Measurements from ENCODE around the gene BANF1. TPM values are rescaled to one million over a fixed set of nuclear protein-coding genes. Genes with fewer than 3 reads are reported as not detected.

Gene BANF1
- 100 to 1,000 TPM; 166 to 174 TPM for total RNA-seq

DNA sequence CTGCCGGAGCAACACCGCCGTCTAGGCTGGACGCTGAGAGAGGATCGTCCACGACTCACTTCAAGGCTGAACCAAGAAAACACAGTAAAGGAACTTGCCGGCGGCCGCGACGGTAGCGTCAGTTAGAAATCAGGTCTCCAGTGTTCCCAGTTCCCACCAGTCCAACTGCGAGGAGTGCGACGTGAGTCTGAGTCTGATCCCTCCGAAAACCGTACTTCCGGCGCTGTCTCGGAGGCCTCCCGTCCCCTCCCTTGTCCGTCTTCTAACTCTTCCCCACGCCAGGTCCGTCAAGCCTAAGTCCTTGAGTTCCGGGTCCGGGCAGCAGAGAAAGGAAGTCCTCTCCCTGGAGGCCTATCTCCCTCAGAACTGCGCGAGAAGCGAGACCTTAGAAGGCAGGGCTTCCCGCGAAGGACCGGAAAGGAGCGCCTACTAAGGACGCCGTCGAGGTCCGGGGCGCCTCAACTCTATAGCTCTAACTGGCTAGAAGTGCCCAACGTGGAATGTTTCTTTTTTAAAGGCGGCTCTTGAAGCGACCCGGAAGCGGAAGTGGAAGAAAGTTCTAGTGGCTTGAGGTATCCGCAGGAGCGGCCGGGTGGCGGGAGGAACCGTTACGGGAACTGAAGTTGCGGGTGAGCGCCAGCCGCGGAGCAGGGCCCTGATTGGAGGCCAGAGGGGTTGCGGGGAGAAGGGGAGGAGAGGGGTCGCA is at the start of gene BANF1, which contains the start of gene EIF1AD:
Gene BANF1 (plus strand): TSS at position 562 of the 706 bp plus-strand sequence. CDS start 748 bp downstream, outside the sequence.
Gene EIF1AD (minus strand): TSS at position 216 of the 706 bp plus-strand sequence. CDS start 1,768 bp downstream, outside the sequence.
- Mint-ChIP-seq H3K27me3 (ENCODE audit: low read depth) (no peaks in the 10 kb centered on the region), H3K9me3 (no peaks in the 10 kb centered on the region), H3K36me3 (ENCODE audit: insufficient read depth in 2 of 2) (peaks cover 8 to 29% of the 10 kb centered on the region in 2 donors), H3K4me3 (peak within 1 kb of the TSS; percentile 95 to 99), H3K4me1 (ENCODE audit: low read depth) (peaks cover 42% of the 10 kb centered on the region), H3K27ac (peak within 1 kb of the TSS; percentile 98)
- DNase-seq (peak; percentile 93 to 95), ATAC-seq (replicated peaks in 1 of 2) (peak; percentile 91 to 95)

- peaks cover 18% of the 10 kb centered on the region for H3K4me1 Mint-ChIP-seq (ENCODE audit: low read depth)
- no peaks in the 10 kb centered on the region for H3K27me3 Mint-ChIP-seq (ENCODE audit: low read depth)
- DNase-seq = no peak
- H3K27ac Mint-ChIP-seq = no peak overlapping the region
- no peak overlapping the region for H3K4me3 Mint-ChIP-seq
- no peaks in the 10 kb centered on the region for H3K9me3 Mint-ChIP-seq
- no peak for ATAC-seq (replicated peaks in 1 of 2)
- H3K36me3 Mint-ChIP-seq (ENCODE audit: insufficient read depth in 2 of 2) = no peaks in the 10 kb centered on the region
Observed at GRCh38 chr11:65953471-65953870, 48.8 kb upstream of the BANF1 start.

DNA sequence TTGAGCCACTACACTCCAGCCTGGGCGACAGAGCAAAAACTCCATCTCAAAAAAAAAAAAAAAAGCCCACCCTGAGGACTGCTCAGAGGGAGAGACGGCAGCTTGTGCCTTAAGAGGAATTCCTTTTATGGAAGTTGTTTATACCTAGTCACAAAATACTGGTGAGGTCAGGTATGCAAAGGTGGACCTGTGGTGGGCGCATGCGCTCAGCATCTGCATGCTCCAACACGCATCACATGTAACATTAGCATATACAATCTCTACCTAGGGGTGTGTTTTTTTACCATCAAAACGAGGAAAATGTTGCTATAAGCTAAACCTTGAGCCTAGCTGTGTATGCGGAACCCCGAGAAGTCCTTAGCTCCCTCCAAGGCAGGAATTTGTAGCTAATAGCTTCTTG is 47.5 kb upstream of the BANF1 start:
- peaks cover 18% of the 10 kb centered on the region for H3K4me1 Mint-ChIP-seq (ENCODE audit: low read depth)
- H3K4me3 Mint-ChIP-seq = no peak overlapping the region
- ATAC-seq (replicated peaks in 1 of 2) = no peak
- H3K27ac Mint-ChIP-seq = no peak overlapping the region
- DNase-seq = no peak
- no peaks in the 10 kb centered on the region for H3K36me3 Mint-ChIP-seq (ENCODE audit: insufficient read depth in 2 of 2)
- no peaks in the 10 kb centered on the region for H3K9me3 Mint-ChIP-seq
- no peaks in the 10 kb centered on the region for H3K27me3 Mint-ChIP-seq (ENCODE audit: low read depth)

- Mint-ChIP-seq H3K27ac (peak overlapping the region; percentile 58), H3K9me3 (no peaks in the 10 kb centered on the region), H3K27me3 (ENCODE audit: low read depth) (no peaks in the 10 kb centered on the region), H3K4me1 (ENCODE audit: low read depth) (peaks cover 31% of the 10 kb centered on the region), H3K36me3 (ENCODE audit: insufficient read depth in 2 of 2) (peaks cover 3 to 7% of the 10 kb centered on the region in 2 donors), H3K4me3 (no peak overlapping the region)
- ATAC-seq (replicated peaks in 1 of 2) (no peak), DNase-seq (no peak)
Observed at GRCh38 chr11:65958291-65958690, 44.0 kb upstream of the BANF1 start.

GRCh38 chr11:65958774-65959420 is 43.4 kb upstream of the BANF1 start:
- Mint-ChIP-seq H3K4me3 (no peak overlapping the region), H3K27ac (no peak overlapping the region), H3K36me3 (ENCODE audit: insufficient read depth in 2 of 2) (peaks cover 3 to 7% of the 10 kb centered on the region in 2 donors), H3K27me3 (ENCODE audit: low read depth) (no peaks in the 10 kb centered on the region), H3K9me3 (no peaks in the 10 kb centered on the region), H3K4me1 (ENCODE audit: low read depth) (peaks cover 37% of the 10 kb centered on the region)
- ATAC-seq (replicated peaks in 1 of 2) = no peak
- no peak for DNase-seq

- Mint-ChIP-seq H3K27ac (peak overlapping the region; percentile 97), H3K4me3 (peak overlapping the region; percentile 89 to 93), H3K36me3 (ENCODE audit: insufficient read depth in 2 of 2) (peaks cover 9% of the 10 kb centered on the region in 2 donors), H3K4me1 (ENCODE audit: low read depth) (peaks cover 40% of the 10 kb centered on the region), H3K9me3 (no peaks in the 10 kb centered on the region), H3K27me3 (ENCODE audit: low read depth) (no peaks in the 10 kb centered on the region)
- DNase-seq (no peak), ATAC-seq (replicated peaks in 1 of 2) (peak in 1 of 2 donors; percentile 1)
Observed at GRCh38 chr11:65960824-65961266, 41.5 kb upstream of the BANF1 start.

GRCh38 chr11:65961267-65962140 is 40.8 kb upstream of the BANF1 start, which contains the start of gene SART1:
Gene SART1, plus strand, starts transcription at chr11:65961734. Its CDS starts 47 bp downstream, at chr11:65961781.
- Mint-ChIP-seq H3K4me1 (ENCODE audit: low read depth) (peaks cover 36% of the 10 kb centered on the region), H3K27ac (peak within 1 kb of the TSS; percentile 97), H3K27me3 (ENCODE audit: low read depth) (no peaks in the 10 kb centered on the region), H3K4me3 (peak within 1 kb of the TSS; percentile 89 to 93), H3K9me3 (no peaks in the 10 kb centered on the region), H3K36me3 (ENCODE audit: insufficient read depth in 2 of 2) (peaks cover 10 to 11% of the 10 kb centered on the region in 2 donors)
- DNase-seq (peak; percentile 95 to 97), ATAC-seq (replicated peaks in 1 of 2) (peak; percentile 91 to 93)

DNA sequence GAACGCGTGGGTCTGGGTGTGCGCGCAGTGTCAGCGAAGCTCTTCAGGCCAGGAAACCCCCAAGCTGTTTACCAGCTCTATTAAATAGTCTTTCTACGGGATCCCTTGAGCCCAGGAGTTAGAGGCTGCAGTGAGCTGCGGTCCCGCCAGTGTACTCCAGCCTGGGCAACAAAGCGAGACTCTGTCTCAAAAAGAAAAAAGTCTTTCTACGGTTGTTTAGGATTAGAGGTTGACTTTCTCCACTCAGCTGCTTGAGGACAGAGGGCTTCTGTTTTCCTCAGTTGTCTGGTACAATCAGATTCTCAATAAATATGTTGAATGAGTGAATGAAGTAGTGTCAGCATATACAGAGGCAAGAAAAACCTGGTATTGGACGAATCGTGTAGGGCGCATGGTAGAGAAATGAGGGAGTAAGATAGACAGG is 40.1 kb upstream of the BANF1 start:
- peaks cover 10 to 11% of the 10 kb centered on the region in 2 donors for H3K36me3 Mint-ChIP-seq (ENCODE audit: insufficient read depth in 2 of 2)
- no peaks in the 10 kb centered on the region for H3K27me3 Mint-ChIP-seq (ENCODE audit: low read depth)
- H3K4me1 Mint-ChIP-seq (ENCODE audit: low read depth) = peaks cover 29% of the 10 kb centered on the region
- H3K27ac Mint-ChIP-seq = peak overlapping the region; percentile 82
- no peak for DNase-seq
- peak overlapping the region; percentile 86 to 93 for H3K4me3 Mint-ChIP-seq
- ATAC-seq (replicated peaks in 1 of 2) = no peak
- no peaks in the 10 kb centered on the region for H3K9me3 Mint-ChIP-seq

GRCh38 chr11:65964906-65965305 is 37.4 kb upstream of the BANF1 start:
- H3K27ac Mint-ChIP-seq = no peak overlapping the region
- H3K36me3 Mint-ChIP-seq (ENCODE audit: insufficient read depth in 2 of 2) = peaks cover 13% of the 10 kb centered on the region in 2 donors
- no peaks in the 10 kb centered on the region for H3K27me3 Mint-ChIP-seq (ENCODE audit: low read depth)
- no peaks in the 10 kb centered on the region for H3K9me3 Mint-ChIP-seq
- ATAC-seq (replicated peaks in 1 of 2) (no peak), DNase-seq (no peak)
- H3K4me3 Mint-ChIP-seq = no peak overlapping the region
- peaks cover 22% of the 10 kb centered on the region for H3K4me1 Mint-ChIP-seq (ENCODE audit: low read depth)

DNA sequence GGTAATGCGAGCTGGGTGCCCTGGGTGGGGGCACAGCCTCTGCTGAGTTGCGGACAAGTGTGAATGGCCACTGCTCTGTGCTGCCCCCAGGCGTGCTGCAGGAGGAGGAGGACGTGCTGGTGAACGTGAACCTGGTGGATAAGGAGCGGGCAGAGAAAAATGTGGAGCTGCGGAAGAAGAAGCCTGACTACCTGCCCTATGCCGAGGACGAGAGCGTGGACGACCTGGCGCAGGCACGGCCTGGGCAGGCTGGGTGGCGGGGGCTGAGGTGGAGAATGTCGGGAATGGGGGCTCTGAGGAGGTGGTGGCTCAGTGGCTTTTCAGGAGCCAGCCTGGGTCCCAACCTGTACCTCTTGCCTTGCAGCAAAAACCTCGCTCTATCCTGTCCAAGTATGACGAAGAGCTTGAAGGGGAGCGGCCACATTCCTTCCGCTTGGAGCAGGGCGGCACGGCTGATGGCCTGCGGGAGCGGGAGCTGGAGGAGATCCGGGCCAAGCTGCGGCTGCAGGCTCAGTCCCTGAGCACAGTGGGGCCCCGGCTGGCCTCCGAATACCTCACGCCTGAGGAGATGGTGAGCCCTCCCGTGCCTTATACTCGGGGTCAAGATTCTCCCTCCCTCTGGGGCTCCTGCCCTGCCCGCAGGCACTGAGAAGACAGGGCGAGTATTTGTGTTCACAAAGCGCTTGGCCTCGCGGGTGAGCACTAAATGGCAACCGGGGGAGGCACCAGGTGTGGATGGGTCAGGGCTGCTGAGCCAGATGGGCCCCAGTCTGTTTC is 36.1 kb upstream of the BANF1 start:
- H3K4me3 Mint-ChIP-seq = no peak overlapping the region
- peak overlapping the region; percentile 75 for H3K27ac Mint-ChIP-seq
- no peak for DNase-seq
- H3K27me3 Mint-ChIP-seq (ENCODE audit: low read depth) = no peaks in the 10 kb centered on the region
- peaks cover 17 to 19% of the 10 kb centered on the region in 2 donors for H3K36me3 Mint-ChIP-seq (ENCODE audit: insufficient read depth in 2 of 2)
- no peak for ATAC-seq (replicated peaks in 1 of 2)
- peaks cover 27% of the 10 kb centered on the region for H3K4me1 Mint-ChIP-seq (ENCODE audit: low read depth)
- no peaks in the 10 kb centered on the region for H3K9me3 Mint-ChIP-seq

GRCh38 chr11:65967329-65967934 is 34.9 kb upstream of the BANF1 start:
- Mint-ChIP-seq H3K36me3 (ENCODE audit: insufficient read depth in 2 of 2) (peaks cover 18 to 25% of the 10 kb centered on the region in 2 donors), H3K4me1 (ENCODE audit: low read depth) (peaks cover 23% of the 10 kb centered on the region), H3K27me3 (ENCODE audit: low read depth) (no peaks in the 10 kb centered on the region), H3K9me3 (no peaks in the 10 kb centered on the region), H3K27ac (no peak overlapping the region), H3K4me3 (no peak overlapping the region)
- no peak for ATAC-seq (replicated peaks in 1 of 2)
- DNase-seq = no peak
